Endothelial cell of umbilical vein (primary cell): ENCODE results near the gene TM9SF4. TPM values are rescaled to one million over a fixed set of nuclear protein-coding genes. Genes with fewer than 3 reads are reported as not detected.

Source experiments
- BruUV-seq: library from RNA; stranded (reverse); fragments of 400-500 nt; replicated peaks from 2 replicates; lab custom pipeline; 2021; lab: Mats Ljungman, UMichigan
- CTCF ChIA-PET: fragments of 300-600, 350-600 bp; sonication (Branson Sonifier 250); formaldehyde crosslinking; loops from one replicate; lab custom pipeline; 2021; ENCODE audit warnings: antibody characterized with exemption, inconsistent platforms; lab: Charles Lee
- POLR2A ChIA-PET: fragments of 300-600, 350-600 bp; sonication (Branson Sonifier 250); formaldehyde crosslinking; loops from one replicate; lab custom pipeline; 2021; ENCODE audit warnings: antibody characterized with exemption, inconsistent platforms; lab: Charles Lee
- DNase-seq: peaks from one replicate; pipeline ENCODE4 v3.0.0-alpha.2; 2011; ENCODE audit warnings: low read depth, low spot score
- FAIRE-seq: peaks from 2 replicates; lab custom pipeline; 2011; peaks lifted over from hg19 to GRCh38; lab: Jason Lieb, UNC
- H2AFZ ChIP-seq: 2 replicates; pipeline ENCODE4 v1.6.0; 2012; ENCODE audit warnings: low read depth, low read length, control low read depth, inconsistent platforms
- H3K27ac ChIP-seq: 2 replicates; pipeline ENCODE4 v1.5.1; 2011; ENCODE audit warnings: low read depth, mild to moderate bottlenecking, control low read depth, low read length, moderate library complexity; ENCODE audit not compliant: insufficient read depth
- H3K27me3 ChIP-seq, 2 experiments: 2 replicates each; pipeline versions ENCODE4 v1.6.0 to v1.6.1; 2011; ENCODE audit warnings: low read length in 2 of 2, mixed read lengths in 1 of 2; ENCODE audit not compliant: control insufficient read depth in 2 of 2, insufficient read depth in 2 of 2
- H3K36me3 ChIP-seq, 2 experiments: 2 replicates in 1 of 2; 3 replicates in 1 of 2; pipeline ENCODE4 v1.5.1; 2011; ENCODE audit warnings: low read length in 2 of 2, mild to moderate bottlenecking in 1 of 2, moderate library complexity in 1 of 2; ENCODE audit not compliant: control insufficient read depth in 2 of 2, insufficient read depth in 2 of 2; ENCODE audit errors: extremely low read depth in 1 of 2
- H3K4me1 ChIP-seq: 3 replicates; pipeline ENCODE4 v1.5.1; 2011; ENCODE audit warnings: mild to moderate bottlenecking, low read length; ENCODE audit not compliant: control insufficient read depth, insufficient read depth; ENCODE audit errors: extremely low read depth
- H3K4me2 ChIP-seq: 2 replicates; pipeline ENCODE4 v1.6.1; 2011; ENCODE audit warnings: low read length, control low read depth, mixed read lengths; ENCODE audit not compliant: insufficient read depth
- H3K4me3 ChIP-seq, 3 experiments: fragments of 200-600 bp in 1 of 3; sonication (generic), shearing (Covaris generic) in 1 of 3; replicated peaks in 1 of 3; 2 replicates each; pipeline ENCODE4 v1.5.1; 2011 to 2016; ENCODE audit warnings: control low read depth in 3 of 3, low read length in 3 of 3, mild to moderate bottlenecking in 2 of 3, inconsistent platforms in 1 of 3, low read depth in 1 of 3, moderate library complexity in 1 of 3; ENCODE audit not compliant: insufficient read depth in 1 of 3
- H3K79me2 ChIP-seq: 2 replicates; pipeline ENCODE4 v1.6.0; 2012; ENCODE audit warnings: low read length, inconsistent platforms; ENCODE audit not compliant: control insufficient read depth, insufficient read depth
- H3K9ac ChIP-seq: replicated peaks from 2 replicates; pipeline ENCODE3; 2011; ENCODE audit warnings: low read length, control low read depth; ENCODE audit not compliant: insufficient read depth; ENCODE audit errors: extremely low read depth
- H3K9me1 ChIP-seq: replicated peaks from 3 replicates; pipeline ENCODE4 v1.6.0; 2011; ENCODE audit warnings: mild to moderate bottlenecking, low read length; ENCODE audit not compliant: control insufficient read depth, insufficient read depth; ENCODE audit errors: extremely low read depth
- H3K9me3 ChIP-seq: replicated peaks from 2 replicates; pipeline ENCODE4 v1.5.1; 2012; ENCODE audit warnings: low read length, inconsistent platforms; ENCODE audit not compliant: control insufficient read depth, insufficient read depth
- H4K20me1 ChIP-seq: replicated peaks from 2 replicates; pipeline ENCODE3; 2011; ENCODE audit warnings: mild to moderate bottlenecking, low read length; ENCODE audit not compliant: control insufficient read depth, insufficient read depth; ENCODE audit errors: extremely low read depth
- CTCF ChIP-seq, 2 donors: IDR thresholded peaks; 1 replicate in 1 of 2; 2 replicates in 1 of 2; pipeline ENCODE4 v1.5.1; 2011; ENCODE audit warnings: low read length in 2 of 2, mild to moderate bottlenecking in 2 of 2, moderate library complexity in 2 of 2, control low read depth in 1 of 2, inconsistent platforms in 1 of 2, low read depth in 1 of 2; ENCODE audit not compliant: insufficient read depth in 1 of 2; ENCODE audit errors: extremely low read depth in 1 of 2
- EZH2 ChIP-seq: IDR thresholded peaks from 2 replicates; pipeline ENCODE4 v1.6.1; 2012; ENCODE audit warnings: borderline replicate concordance, low read depth, mild to moderate bottlenecking, moderate library complexity, low read length, inconsistent platforms; ENCODE audit not compliant: severe bottlenecking
- FOS ChIP-seq: IDR thresholded peaks from 2 replicates; pipeline ENCODE4 v1.6.1; 2011; ENCODE audit warnings: mild to moderate bottlenecking, low read length, moderate library complexity, borderline replicate concordance; ENCODE audit not compliant: insufficient read depth
- GATA2 ChIP-seq: IDR thresholded peaks from 2 replicates; pipeline ENCODE4 v1.7.0; 2011; ENCODE audit warnings: low read depth, mild to moderate bottlenecking, moderate library complexity, mixed read lengths, low read length; ENCODE audit not compliant: insufficient read length, insufficient read depth
- JUN ChIP-seq: IDR thresholded peaks from 2 replicates; pipeline ENCODE4 v1.6.1; 2011; ENCODE audit warnings: borderline replicate concordance, low read depth; ENCODE audit not compliant: insufficient read length, insufficient read depth
- MYC ChIP-seq: IDR thresholded peaks from one replicate; pipeline ENCODE4 v1.6.1; 2011; ENCODE audit warnings: mild to moderate bottlenecking, low read depth, low read length
- POLR2A ChIP-seq: IDR thresholded peaks from 2 replicates; pipeline ENCODE4 v1.6.1; 2012; ENCODE audit warnings: low read depth, mild to moderate bottlenecking, control low read depth, low read length
- POLR2AphosphoS5 ChIP-seq: IDR thresholded peaks from 2 replicates; pipeline ENCODE4 v1.6.1; 2012; ENCODE audit warnings: low read depth, mild to moderate bottlenecking, control low read depth, low read length, moderate library complexity; ENCODE audit not compliant: insufficient read depth
- dilution Hi-C: fragments of 300-500 bp; cut with MboI; formaldehyde crosslinking; loops from one replicate; pipeline ENCODE4 v1.15.0; 2019; ENCODE audit warnings: low sequenced_read_pairs; ENCODE audit not compliant: extremely low pct_ligation_motif_present
- intact Hi-C: fragments of 100-400 bp; cut with micrococcal nuclease; formaldehyde crosslinking; loops from one replicate; pipeline ENCODE4 v1.10.0; 2022
- polyA plus RNA-seq, 4 experiments: library from polyadenylated mRNA; depleted of rRNA in 3 of 4; stranded (reverse) in 3 of 4; unstranded in 1 of 4; fragments of >200 nt; gene quantifications; 2 replicates each; pipeline versions ENCODE4 v1.2.1 to v1.2.3, GENCODE V29; 2011 to 2012; ENCODE audit warnings: missing spikeins in 1 of 4
- total RNA-seq: library from RNA; stranded (reverse); gene quantifications from 2 replicates; pipeline ENCODE4 v1.2.3, GENCODE V29; 2021

The TM9SF4 gene
- total and polyA plus RNA-seq, 2 donors (not counting 3 experiments of a cell fraction or from before 2014, with no cell fraction given): 46.4 to 61.9 TPM

DNA sequence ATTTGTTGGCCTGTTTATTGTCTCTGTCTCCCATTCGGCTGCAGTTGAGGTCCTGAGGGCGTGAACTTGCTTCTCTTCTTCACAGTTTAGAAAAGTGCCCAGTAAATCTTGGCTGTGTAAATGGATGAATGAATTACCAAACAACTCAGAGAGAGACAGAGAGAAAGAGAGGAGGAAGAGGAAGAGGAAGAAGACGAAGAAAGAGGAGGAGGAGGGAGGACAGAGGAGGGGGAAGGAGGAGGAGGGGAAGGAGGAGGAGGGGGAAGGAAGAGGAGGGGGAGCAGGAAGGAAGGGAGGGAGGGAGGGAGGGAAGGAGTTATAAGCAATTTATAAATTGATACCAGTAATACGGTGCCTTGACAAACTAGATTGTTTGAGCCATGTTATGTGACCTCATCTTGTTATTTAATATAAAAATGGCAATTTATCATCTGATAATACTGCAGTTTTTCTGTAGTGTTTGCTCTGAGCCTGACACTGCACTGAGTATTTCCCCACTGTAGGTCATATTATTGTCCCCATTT is 38.8 kb upstream of the TM9SF4 start:
- dilution Hi-C loops (no loop called here), intact Hi-C loops (no loop called here)
- no peak overlapping the region for H3K4me2 ChIP-seq
- H3K27ac ChIP-seq: no peak overlapping the region
- H2AFZ ChIP-seq: no peak overlapping the region
- no peak overlapping the region for H3K4me3 ChIP-seq
- ChIA-PET POLR2A (no interaction called here), CTCF (no interaction called here)
- peaks cover 3 to 8% of the 10 kb centered on the region in 2 experiments for H3K27me3 ChIP-seq
- no peaks in the 10 kb centered on the region for H3K9me1 ChIP-seq
- no peaks in the 10 kb centered on the region for H3K36me3 ChIP-seq
- no peaks in the 10 kb centered on the region for H3K79me2 ChIP-seq
- H4K20me1 ChIP-seq: no peaks in the 10 kb centered on the region
- no peaks in the 10 kb centered on the region for H3K9me3 ChIP-seq
- FAIRE-seq (no peak), DNase-seq (no peak)
- peaks cover 3% of the 10 kb centered on the region for H3K4me1 ChIP-seq
- BruUV-seq: no TSS peak
- H3K9ac ChIP-seq: no peak overlapping the region
- no peak for TF ChIP-seq JUN
- TF ChIP-seq EZH2: no peak

DNA sequence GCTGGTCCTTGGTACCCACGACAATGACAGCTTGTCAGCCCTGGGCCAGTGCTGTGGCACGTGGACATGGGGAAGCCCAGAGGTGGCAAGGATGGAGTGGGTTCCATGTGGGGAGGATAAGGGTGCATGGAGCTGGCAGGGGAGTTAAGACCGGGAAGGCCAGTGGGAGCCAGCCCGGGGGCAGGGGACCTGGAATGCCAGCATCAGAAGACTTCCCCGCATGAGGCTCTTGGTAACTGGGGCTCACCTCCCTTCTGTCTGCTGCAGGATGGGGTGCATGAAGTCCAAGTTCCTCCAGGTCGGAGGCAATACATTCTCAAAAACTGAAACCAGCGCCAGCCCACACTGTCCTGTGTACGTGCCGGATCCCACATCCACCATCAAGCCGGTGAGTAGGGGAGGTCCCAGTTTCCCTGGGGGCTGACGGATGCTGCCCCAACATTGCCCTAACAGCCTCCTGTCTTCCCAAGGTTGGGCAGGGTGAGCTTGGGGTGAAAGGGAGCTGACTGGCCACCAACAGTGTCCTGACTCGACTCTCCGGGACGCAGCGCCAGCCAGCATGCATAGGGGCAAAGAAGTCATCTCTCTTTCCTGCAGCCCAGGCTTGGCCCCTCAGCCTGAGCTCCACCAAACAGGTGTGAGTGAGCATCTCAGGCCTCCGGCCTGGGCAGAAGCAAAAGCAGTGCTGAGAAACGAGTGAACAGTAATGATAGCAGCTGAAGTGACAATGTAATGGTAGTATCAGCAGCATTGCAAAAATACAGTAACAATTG is 37.9 kb upstream of the TM9SF4 start:
- Histone ChIP-seq H3K9me3 (no peaks in the 10 kb centered on the region), H3K4me2 (no peak overlapping the region), H3K4me1 (peaks cover 3% of the 10 kb centered on the region), H3K9me1 (no peaks in the 10 kb centered on the region), H3K27me3 (peaks cover 3 to 8% of the 10 kb centered on the region in 2 experiments), H4K20me1 (no peaks in the 10 kb centered on the region), H3K79me2 (no peaks in the 10 kb centered on the region), H3K27ac (no peak overlapping the region), H3K9ac (no peak overlapping the region), H3K36me3 (no peaks in the 10 kb centered on the region), H2AFZ (no peak overlapping the region), H3K4me3 (no peak overlapping the region)
- intact Hi-C loops (no loop called here), dilution Hi-C loops (no loop called here)
- no peak for TF ChIP-seq FOS
- no peak for TF ChIP-seq GATA2
- TF ChIP-seq MYC: no peak
- no peak for TF ChIP-seq JUN
- TF ChIP-seq POLR2AphosphoS5: no peak
- no peak for TF ChIP-seq POLR2A
- TF ChIP-seq CTCF (IDR thresholded peaks at IDR 0.05; ENCODE audit: extremely low read depth in 1 of 2, insufficient read depth in 1 of 2, low read depth in 1 of 2, low read length in 2 of 2): no peak
- DNase-seq (no peak), FAIRE-seq (no peak)
- no TSS peak for BruUV-seq
- CTCF ChIA-PET: interaction anchor here (0.7 to 1.1 kb wide), 3 partner anchors 11 to 40 kb away, joined by 3 to 5 read pairs (median 3); no protein-coding TSS in a partner anchor
- POLR2A ChIA-PET: no interaction called here
